ENCODE measurements around the gene KIAA0513.
"Not testable (repeated sequence)": the region's sequence is repeated elsewhere in the genome, so short reads cannot be mapped to it uniquely, and the experiment has no call there.

KIAA0513 gene

GRCh38 chr16:85028685-85029407 is 1.3 kb downstream of the KIAA0513 start:
- TF ChIP-seq, protein P1, sequence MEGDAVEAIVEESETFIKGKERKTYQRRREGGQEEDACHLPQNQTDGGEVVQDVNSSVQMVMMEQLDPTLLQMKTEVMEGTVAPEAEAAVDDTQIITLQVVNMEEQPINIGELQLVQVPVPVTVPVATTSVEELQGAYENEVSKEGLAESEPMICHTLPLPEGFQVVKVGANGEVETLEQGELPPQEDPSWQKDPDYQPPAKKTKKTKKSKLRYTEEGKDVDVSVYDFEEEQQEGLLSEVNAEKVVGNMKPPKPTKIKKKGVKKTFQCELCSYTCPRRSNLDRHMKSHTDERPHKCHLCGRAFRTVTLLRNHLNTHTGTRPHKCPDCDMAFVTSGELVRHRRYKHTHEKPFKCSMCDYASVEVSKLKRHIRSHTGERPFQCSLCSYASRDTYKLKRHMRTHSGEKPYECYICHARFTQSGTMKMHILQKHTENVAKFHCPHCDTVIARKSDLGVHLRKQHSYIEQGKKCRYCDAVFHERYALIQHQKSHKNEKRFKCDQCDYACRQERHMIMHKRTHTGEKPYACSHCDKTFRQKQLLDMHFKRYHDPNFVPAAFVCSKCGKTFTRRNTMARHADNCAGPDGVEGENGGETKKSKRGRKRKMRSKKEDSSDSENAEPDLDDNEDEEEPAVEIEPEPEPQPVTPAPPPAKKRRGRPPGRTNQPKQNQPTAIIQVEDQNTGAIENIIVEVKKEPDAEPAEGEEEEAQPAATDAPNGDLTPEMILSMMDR (IDR thresholded peaks at IDR 0.05; ENCODE audit: low read length, missing control alignments): no peak

DNA sequence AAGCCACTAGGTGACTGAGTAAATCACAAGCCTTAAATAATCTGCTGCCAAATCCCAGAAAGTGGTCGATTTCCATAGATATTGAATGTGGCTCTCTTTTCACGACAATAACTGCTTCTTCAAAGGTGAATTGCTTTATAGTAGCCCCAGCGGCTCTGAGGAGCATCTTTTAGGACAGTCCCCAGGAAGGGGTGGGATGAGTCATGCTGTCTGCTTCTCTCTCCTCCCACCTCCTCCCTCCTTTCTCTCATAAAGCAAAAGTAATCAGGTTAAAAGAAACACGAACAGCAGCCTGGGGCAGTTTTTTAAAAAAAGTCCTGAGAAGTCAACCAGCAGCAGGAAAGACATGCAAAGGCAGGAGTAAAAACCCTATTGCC is 1.8 kb downstream of the KIAA0513 start:
- no peak overlapping the region for H3K4me3 ChIP-seq (replicated peaks; ENCODE audit: low read depth, low read length)
- TF ChIP-seq, protein P1 (IDR thresholded peaks at IDR 0.05; ENCODE audit: low read length, missing control alignments): no peak
- DNase-seq (ENCODE audit: low read depth): no peak

More at GRCh38 chr16:85028685-85029407, 1.3 kb downstream of the KIAA0513 start:
- H3K4me3 ChIP-seq (replicated peaks; ENCODE audit: low read depth, low read length): peak overlapping the region; percentile 64
- DNase-seq (ENCODE audit: low read depth): no peak

DNA sequence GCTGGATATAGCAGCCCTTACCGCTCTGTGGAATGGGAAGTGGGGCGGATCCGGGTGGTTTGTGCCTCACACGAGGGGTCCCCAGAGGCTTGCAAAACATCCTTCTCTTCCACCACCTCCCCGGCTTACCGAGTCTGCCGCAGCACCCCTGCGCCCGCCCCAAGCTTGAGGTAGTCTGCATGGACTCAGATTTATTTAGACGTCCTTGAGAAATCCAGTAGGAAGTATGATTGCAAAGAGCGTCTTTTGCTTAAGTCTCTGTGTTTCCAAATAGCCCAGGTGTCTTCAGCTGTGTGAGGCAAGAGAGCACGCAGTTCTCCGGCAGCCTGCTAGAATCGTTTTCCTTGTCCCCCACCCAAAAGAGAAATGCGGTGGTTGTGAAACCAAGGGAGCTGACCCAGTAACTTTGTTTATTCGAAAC is 2.4 kb downstream of the KIAA0513 start:
- TF ChIP-seq, protein P1 (IDR thresholded peaks at IDR 0.05; ENCODE audit: low read length, missing control alignments): no peak
- no peak for DNase-seq (ENCODE audit: low read depth)

GRCh38 chr16:85031451-85031850 is 3.9 kb downstream of the KIAA0513 start:
- no peak for DNase-seq (ENCODE audit: low read depth)
- H3K4me3 ChIP-seq (replicated peaks; ENCODE audit: low read depth, low read length): no peak overlapping the region

More for the DNA sequence above, 2.4 kb downstream of the KIAA0513 start:
- H3K4me3 ChIP-seq (replicated peaks; ENCODE audit: low read depth, low read length): no peak overlapping the region

GRCh38 chr16:85032187-85032586 is 4.6 kb downstream of the KIAA0513 start:
- H3K4me3 ChIP-seq (replicated peaks; ENCODE audit: low read depth, low read length); DNase-seq (ENCODE audit: low read depth): not testable (repeated sequence)

More at GRCh38 chr16:85031451-85031850, 3.9 kb downstream of the KIAA0513 start:
- TF ChIP-seq, protein P1 (IDR thresholded peaks at IDR 0.05; ENCODE audit: low read length, missing control alignments): no peak

GRCh38 chr16:85033171-85033570 is 5.6 kb downstream of the KIAA0513 start:
- no peak overlapping the region for H3K4me3 ChIP-seq (replicated peaks; ENCODE audit: low read depth, low read length)
- TF ChIP-seq, protein P1 (IDR thresholded peaks at IDR 0.05; ENCODE audit: low read length, missing control alignments): no peak
- no peak for DNase-seq (ENCODE audit: low read depth)

DNA sequence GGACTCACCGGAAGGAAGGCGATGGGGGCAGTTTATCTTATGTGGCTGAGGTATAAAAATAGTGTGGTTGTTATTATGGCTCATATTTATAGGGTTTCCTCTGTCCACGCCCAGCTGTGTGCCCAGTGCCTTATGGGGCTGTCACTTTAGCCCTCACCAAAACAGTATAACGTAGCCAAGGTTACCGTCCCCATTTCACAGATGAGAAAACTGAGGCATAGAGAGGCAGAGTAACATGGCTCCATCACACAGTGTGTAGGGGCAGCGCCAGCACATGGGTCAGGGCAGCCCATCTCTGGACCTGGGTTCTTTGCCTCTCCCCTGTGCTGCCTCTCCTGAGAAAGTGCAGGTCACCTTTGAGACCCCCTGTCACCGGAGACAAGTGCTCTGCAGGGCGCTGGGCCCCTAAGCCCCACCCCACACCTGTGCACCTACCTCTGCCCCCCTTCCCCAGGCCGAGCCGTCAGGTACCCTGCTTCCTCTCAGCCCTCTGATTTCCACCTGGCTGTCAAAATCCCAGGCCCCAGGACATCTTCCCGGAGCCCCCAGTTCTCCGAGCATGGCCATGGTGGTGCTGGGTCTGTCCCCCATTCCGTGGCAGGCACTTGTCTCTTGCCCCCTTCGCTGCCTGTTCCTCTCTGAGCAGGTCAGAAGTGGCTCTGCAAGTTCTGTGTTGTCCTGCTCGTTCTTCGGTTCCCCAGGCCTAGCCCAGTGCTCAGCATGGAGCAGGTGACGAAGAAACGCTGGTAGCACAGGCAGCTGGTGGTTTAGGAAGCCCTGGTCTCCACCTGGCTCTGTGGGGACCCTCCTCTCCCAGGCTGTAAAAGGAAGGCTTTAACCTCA is 7.2 kb downstream of the KIAA0513 start:
- DNase-seq (ENCODE audit: low read depth): no peak
- no peak overlapping the region for H3K4me3 ChIP-seq (replicated peaks; ENCODE audit: low read depth, low read length)
- TF ChIP-seq, protein P1 (IDR thresholded peaks at IDR 0.05; ENCODE audit: low read length, missing control alignments): no peak

All from fibroblast of pulmonary artery (primary cell).